NCI-H1048 (cell line): ENCODE results near the gene NFATC1.
A peak's percentile ranks its signal among the peaks of the same experiment; 100 is the strongest.

ENCODE experiments used
- DNase-seq: peaks from one replicate; lab custom pipeline; 2025; lab: John Stamatoyannopoulos, UW

Gene NFATC1

DNA sequence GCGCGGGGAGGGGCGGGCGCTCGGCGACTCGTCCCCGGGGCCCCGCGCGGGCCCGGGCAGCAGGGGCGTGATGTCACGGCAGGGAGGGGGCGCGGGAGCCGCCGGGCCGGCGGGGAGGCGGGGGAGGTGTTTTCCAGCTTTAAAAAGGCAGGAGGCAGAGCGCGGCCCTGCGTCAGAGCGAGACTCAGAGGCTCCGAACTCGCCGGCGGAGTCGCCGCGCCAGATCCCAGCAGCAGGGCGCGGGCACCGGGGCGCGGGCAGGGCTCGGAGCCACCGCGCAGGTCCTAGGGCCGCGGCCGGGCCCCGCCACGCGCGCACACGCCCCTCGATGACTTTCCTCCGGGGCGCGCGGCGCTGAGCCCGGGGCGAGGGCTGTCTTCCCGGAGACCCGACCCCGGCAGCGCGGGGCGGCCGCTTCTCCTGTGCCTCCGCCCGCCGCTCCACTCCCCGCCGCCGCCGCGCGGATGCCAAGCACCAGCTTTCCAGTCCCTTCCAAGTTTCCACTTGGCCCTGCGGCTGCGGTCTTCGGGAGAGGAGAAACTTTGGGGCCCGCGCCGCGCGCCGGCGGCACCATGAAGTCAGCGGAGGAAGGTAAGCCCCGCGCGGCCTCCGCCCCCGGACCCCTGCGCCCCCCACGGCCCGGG, at the start of gene NFATC1:
Gene NFATC1 (plus strand): TSS at position 170 of the 644 bp plus-strand sequence. CDS start 295 bp downstream, at position 465.
- peak; percentile 84 for DNase-seq

DNA sequence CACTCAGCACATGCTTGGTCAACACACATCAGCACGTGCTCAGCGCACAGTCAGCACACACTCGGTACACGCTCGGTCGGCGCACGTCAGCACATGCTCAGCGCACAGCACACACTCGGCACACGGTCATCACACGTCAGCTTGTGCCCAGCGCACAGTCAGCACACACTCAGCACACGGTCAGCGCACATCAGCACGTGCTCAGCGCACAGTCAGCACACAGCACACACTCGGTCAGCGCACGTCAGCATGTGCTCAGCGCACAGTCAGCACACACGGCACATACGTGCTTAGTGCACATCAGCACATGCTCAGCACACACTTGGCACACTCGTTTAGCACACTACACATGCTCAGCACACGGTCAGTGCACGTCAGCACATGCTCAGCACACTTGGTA, 49.7 kb upstream of the NFATC1 start:
- no peak for DNase-seq

DNA sequence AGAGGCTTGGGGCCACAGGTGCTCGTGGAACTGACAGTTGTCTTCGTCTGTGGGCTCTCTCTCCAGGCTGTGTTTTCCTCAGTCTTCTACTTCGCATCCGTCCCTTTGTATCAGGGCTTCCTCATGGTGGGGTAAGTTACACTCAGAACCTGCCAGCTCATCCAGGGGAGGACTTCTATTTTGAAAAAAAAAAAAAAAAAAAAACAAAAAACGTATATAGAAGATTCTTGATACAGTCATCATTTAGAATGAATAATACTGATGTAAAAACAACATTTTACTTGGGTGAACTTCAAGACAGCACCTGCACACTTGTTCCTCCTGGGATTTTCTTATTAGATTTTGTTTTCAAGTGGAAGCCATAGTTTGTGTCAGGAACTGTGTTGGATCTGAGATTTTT, 47.7 kb upstream of the NFATC1 start:
- DNase-seq: no peak

DNA sequence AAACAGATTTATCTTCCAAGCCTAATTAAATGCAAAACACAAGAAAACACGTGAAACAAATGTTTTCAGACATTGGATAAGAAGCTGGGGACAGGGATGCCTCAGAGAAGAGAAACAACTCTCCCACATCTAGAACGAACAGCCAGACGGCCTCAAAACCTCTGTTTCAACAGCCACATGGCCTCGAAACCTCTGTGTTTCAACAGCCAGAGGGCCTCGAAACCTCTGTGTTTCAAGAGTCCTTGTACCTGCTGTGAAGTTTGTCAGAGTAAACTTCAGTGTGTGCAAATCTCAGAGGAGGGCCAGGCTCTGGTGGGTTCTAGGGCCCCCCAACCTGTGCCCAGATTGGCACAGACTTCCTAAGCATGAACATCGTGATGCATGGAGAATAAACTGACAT, 43.3 kb upstream of the NFATC1 start:
- no peak for DNase-seq

DNA sequence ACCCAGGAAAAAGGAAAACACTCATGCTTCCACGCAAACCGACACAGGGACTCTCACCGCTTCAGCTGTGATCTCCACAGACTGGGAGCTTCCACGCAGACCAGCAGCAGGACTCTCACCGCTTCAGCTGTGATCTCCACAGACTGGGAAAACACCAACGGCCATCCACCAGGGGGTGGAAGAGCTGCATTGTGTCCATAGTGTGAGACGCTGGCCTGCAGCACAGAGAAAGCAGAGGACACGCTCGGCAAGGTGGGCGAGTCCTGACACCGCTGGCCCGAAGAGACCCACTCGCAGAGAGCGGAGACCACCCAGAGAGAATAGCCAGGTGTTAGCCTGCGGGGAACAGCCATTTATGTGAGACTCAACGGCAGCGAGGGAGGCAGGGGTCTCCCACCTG, 42.5 kb upstream of the NFATC1 start:
- no peak for DNase-seq

DNA sequence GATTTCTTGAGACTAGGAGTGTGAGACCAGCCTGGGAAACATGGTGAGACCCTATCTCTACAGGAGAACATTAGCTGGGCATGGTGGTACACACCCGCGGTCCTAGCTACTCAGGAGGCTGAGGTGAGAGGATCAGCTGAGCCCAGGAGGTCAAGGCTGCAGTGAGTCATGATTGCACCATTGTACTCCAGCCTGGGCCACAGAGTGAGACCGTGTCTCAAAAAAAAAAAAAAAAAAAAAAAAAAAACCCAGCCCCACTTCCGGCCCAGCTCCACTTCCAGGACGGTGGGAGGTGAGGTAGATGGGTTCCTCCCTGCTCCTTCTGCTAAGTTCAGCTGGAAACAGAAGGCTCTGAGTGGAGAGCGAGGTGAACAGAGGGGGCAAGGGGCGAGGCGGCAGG, 41.4 kb upstream of the NFATC1 start:
- DNase-seq: no peak

DNA sequence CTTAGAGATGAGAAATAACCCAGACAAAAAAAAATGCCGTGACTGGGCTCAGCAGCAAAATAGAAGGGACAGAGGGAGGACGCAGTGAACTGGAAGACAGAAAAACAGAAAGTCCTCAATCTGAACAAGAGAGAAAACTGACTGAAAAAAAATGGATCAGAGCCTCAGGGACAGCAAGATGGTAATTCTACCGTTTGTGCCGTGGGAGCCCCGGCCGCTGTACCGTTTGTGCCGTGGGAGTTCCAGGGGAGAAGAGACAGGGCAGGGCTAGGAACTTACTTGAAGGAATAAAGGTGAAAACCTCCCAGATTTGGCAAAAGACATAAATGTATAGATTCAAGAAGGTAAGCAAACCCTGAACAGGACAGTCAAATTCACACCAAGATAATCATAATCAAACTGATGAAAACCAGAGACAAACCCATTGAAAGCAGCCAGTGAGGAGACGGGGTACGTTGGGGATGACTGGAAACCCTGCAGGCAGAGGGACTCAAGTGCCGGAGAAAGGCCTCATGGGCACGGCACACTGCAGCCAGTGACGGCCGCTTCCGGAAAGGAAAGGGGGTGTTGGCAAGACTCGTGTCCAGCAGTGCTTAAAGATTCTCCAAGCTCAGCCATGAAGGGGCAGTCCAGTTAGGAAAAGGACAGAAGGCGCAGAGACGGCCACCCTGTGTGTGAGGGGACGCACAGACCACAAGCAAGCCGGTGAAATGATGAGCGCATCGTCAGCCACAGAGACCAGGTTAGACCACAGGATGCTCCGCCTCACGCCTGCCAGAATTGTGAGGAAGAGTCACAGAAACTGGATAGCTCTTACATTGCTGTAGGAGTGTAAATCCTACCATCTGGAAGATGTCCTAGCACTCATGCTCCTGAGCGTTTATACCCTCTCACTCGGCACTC, 40.0 kb upstream of the NFATC1 start:
- no peak for DNase-seq

DNA sequence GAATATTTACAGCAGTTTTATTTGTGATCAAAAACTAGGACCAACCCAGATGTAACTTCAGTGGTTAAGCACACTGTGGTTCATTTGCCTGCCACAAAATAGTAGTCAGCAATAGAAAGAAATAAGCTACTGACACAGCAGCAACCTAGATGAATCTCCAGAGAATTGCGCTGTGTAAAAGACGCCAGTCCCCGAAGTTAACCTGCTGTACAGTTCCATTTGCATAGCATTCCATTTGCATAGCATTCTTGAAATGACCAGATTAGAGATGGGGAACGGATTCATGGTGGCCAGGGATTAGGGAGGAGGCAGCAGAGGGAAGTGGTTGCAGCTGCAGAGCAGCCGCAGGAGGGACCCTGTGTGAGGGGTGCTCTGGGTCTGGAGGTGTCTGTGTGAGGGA, 39.3 kb upstream of the NFATC1 start:
- DNase-seq: no peak

DNA sequence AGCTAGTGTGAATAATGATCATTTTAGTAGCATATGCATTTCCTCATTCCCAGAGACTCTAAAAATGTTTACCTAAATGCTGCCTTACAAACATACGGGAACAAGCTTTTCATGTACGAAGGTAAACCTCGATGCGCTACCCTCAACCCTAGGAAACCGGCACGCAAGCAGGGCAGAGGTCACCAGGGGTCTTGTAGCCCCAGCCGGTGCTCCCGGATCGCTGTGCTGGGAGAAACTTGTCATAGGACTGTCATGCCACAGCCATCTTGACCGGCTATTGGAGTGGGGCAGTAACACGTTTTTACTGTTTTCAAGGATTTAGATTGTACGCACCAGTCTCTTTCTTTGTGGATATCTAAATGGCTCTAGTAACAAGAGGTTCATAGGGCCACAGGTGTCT, 34.8 kb upstream of the NFATC1 start:
- no peak for DNase-seq

DNA sequence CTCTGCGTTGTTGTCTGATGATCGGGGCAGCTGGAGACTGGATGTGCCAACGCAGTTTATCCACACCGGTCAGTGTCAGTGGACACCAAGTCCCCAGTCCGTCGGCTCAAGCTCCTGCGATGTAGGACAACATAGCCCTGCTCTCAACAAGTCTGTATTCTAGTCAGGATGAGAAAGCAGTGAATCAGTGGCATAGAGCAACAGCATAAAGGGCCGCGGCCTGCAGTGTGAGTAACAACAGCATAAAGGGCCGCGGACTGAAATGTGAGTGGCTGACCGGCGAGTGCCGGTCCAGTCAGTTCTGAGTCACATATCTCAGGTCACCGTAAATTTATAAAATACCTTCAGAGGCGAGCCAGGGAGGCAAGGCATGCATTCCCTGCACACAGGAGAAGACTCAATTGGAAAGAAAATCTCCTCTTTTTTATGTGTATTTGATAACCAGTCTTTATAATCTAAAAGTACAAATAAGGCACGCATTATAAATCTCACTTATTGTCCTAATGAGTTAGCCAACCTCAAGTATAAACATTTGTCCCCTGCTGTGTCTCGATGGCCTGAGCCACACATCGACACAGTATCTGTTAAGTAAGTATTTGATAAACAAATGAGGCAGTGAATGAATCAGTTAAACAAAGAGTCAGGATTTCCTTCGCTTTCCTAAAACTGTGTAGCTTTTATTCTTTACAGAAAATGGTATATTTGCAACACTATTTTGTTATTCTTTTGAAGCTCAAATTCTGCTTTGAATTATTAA, 33.8 kb upstream of the NFATC1 start:
- DNase-seq: no peak

DNA sequence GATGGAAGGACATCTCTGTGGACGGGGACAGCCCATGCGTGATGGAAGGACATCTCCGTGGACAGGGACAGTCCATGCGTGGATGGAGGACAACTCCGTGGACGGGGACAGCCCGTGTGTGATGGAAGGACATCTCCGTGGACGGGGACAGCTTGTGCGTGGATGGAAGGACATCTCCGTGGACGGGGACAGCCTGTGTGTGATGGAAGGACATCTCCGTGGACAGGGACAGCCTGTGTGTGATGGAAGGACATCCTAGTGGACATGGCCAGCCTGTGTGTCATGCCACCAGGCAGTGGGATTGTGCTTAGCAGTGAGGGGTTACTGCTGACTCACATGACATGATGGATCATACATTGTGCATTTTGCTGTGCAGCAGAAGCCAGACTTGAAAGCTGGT, 30.0 kb upstream of the NFATC1 start:
- no peak for DNase-seq

DNA sequence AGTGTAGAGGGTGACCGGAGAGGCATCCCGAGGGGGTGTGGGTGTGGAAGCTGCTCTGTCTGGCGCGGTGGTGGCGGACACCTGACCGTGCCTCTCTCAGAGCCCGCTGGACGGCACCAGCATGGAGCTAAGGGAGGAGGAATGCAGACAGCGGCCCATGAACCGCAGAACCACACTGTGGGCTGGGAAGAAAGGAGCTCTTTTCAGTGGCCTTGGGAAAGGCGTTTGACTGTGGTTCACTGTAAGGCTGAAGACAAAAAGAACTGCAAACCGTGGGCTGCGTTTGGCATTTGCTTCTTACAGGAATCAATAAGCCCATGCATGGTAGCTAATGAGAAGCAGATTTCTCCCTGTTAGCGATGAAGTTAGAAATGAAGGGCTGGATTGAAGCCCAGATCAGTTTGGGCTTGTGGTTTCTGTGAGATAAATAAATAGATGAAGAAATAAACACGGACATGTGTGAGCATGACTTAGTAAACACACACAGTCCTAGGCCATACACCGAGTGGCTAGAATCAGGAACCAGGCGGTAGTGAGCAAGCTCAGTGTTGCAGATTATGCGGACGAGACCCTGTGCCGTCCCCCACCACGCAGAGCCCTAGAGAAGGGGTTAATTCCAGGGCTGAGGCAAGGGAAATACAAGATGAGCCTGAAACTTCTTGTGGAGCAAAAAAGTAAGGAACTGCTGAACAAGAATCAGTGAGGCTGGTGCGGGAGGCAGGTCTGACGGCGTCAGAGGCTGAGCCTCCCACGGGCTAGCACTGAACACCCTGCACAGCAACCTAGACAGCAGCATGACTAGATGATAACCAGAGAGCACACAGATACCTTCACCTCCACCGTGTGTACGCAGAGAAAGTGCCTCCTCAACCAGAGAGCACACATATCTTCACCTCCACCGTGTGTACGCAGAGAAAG, 29.3 kb upstream of the NFATC1 start:
- no peak for DNase-seq

DNA sequence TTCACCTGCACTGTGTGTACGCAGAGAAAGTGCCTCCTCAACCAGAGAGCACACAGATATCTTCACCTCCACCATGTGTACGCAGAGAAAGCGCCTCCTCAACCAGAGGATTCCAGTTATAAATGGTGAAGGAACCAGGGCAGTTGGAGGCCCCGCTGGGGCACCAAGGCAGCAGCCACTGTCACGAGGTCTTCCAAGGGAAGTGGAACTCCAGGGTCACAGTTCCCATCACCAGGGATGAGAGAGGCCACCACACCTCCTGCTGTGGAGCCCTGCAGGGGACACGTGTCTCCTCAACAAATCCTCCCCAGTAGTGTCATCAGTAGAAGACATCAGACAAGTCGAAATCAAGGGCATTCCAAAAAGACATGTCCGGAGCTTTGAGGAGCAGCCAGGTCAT, 28.2 kb upstream of the NFATC1 start:
- no peak for DNase-seq

DNA sequence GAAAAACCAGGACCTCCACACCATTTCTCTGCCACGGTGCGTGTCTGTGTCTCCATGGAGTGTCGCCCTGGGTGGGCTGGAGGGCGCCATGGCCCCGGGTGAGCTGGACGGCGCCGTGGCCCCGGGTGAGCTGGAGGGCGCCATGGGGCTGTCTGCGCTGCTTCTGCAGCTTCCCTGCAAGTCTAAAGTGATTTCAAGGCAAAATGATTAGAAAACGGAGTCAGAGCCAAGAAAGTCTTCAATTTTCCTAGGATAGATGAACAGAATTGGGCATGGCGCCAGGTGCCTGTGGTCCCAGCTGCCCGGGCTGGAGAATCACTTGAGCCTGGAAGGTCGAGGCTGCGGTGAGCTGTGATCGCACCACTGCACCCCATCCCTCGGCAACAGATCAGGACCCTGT, 27.7 kb upstream of the NFATC1 start:
- no peak for DNase-seq

DNA sequence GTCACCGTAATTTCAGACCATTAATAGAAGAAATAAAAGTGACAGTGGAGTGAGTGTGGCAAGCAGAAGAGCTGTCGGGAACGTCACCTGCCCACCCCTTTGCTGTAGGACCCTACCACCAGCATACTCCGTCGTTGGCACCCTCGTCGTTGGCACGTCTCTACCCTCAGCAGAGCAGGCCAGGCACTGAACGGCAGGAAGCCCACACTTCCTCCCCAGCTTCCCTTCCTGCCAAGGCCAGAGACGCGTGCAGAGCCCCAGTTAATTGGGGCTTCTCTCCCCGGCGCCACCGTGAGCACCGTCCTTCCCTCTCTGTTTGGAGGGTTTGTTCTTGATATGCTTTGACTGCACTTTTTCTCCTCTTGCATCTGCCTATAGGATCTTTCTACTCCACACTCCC, 27.0 kb upstream of the NFATC1 start:
- no peak for DNase-seq

DNA sequence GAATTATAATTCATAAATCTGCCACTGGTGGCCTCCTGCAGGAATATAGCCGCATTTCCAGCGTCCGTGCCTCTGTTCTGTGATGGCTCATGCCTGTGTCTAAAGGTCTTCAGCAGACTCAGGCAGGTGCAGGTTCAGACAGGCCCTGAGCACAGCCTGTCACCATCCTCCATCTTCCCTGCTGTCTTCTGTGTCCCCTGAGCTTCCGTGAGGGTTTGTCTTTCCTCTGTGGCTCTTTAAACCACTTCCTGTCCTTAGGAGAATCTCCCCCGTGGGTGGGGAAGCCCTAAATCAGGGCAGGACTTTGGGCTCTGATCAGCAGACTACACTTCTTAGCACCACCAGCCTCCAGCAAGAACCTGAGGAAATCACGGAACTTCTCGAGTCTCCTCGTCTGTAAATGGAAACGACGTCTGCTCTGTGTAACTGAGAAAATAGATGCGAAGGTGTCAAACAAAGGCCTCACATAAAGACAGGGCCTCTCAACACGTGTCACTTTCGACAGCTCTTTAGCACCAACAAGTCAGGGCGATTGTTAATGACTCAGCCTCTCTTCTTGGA, 24.1 kb upstream of the NFATC1 start:
- no peak for DNase-seq

DNA sequence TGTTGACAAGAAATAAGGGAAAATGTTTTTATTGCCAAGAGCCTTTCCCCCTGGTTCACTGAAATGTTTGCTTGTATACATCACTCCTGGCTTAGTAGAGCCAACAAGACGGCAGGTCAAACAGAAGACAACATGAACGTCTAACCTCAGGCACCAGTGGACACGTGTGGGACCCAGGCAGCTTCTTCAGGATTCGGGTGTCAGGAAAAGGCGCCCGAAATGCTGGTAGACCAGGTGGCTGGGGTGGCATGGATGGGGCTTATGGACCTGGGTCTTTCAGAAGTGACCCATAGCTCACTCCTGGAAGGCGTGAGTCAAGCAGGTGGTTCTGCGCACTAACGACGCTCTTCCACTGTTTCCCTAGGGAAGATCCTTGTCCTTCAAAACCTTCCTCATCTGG, 23.3 kb upstream of the NFATC1 start:
- no peak for DNase-seq

DNA sequence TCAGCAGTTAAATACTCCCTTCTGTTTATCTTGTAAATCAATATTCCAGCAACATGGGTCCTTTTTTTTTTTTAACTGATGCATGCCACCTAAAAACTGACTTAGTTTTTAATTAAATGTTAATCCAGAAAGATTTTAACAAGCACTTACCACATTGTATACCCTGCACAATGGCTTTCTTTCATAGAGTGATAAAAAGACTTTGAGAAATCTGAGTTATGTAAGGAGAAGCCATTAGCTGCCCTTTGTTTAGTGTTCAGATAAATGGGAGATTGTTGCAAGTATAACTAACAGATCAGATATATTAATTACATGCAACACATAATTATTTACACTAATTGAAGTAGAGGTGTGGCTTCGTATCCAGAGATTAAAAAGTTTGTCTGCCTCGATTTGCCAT, 22.7 kb upstream of the NFATC1 start:
- no peak for DNase-seq

DNA sequence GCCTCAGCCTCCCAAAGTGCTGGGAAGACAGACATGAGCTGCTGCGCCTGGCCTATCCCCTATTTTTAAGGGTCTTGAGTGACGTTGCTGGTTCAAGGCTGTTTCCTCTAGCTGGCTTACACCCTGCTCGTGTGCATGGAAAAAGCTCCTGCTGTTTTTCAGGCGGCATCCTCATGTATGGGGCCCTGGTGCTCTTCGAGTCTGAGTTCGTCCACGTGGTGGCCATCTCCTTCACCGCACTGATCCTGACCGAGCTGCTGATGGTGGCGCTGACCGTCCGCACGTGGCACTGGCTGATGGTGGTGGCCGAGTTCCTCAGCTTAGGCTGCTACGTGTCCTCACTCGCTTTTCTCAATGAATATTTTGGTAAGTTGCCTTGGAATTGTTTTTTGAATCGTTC, 22.0 kb upstream of the NFATC1 start:
- no peak for DNase-seq

DNA sequence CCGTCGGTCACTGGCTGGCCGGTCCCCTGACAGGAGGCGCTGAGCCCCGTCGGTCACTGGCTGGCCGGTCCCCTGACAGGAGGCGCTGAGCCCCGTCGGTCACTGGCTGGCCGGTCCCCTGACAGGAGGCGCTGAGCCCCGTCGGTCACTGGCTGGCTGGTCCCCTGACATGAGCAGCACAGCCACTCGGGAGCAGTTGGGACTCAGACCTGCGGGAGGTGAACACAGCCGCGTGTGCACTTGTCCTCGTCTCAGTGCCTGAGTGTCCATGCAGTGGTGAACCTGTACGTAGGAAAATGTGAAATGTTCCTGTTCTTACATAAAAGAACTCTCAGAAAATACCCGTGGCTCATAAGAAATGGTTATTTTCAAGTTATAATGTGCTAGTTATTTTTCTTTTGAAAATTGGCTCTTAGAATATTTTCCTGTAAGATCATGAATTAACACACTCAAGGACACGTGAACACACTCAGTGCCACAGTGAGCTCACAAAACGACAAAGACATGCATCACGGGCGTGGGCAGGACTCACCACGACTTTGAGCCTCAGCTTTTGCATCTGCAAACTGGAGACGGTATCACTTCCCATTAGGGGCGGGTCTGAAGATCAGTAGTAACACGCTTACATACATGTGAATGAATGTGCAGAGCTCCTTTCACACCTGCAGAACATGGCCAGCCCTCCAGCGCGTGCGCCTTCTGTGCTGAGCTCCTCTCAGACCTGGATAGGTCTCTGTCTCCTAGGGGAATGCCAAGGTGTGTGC, 21.1 kb upstream of the NFATC1 start:
- no peak for DNase-seq
